ENCODE measurements around the gene RPS6KA4. TPM values are rescaled to one million over a fixed set of nuclear protein-coding genes. Genes with fewer than 3 reads are reported as not detected.

The RPS6KA4 gene
- 5.7 TPM for polyA plus RNA-seq (2013, experiment 1 of 2)
- 5.0 TPM for polyA plus RNA-seq (2013, experiment 2 of 2)

- peak within 1 kb of the TSS; percentile 93 for H3K4me2 ChIP-seq (ENCODE audit: insufficient read depth, low read length, poor library complexity, severe bottlenecking)
- H3K27ac ChIP-seq (replicated peaks; ENCODE audit: low read length): no peak within 1 kb of the TSS
- peaks cover 28% of the 10 kb centered on the region in 2 donors for H3K4me1 ChIP-seq (ENCODE audit: control insufficient read depth in 2 of 2, insufficient read depth in 1 of 2, low read depth in 1 of 2, low read length in 2 of 2)
- peak within 1 kb of the TSS; percentile 99 for H3K9ac ChIP-seq (ENCODE audit: low read depth, low read length, poor library complexity)
- peak within 1 kb of the TSS; percentile 95 for H4K91ac ChIP-seq (ENCODE audit: low read depth, low read length, poor library complexity)
- H2AK5ac ChIP-seq (ENCODE audit: low read depth, low read length): peak within 1 kb of the TSS; percentile 98
- H3K4ac ChIP-seq (ENCODE audit: low read length): peak within 1 kb of the TSS; percentile 98
- H2BK15ac ChIP-seq (ENCODE audit: low read length): peak within 1 kb of the TSS; percentile 83
- H2BK120ac ChIP-seq (ENCODE audit: low read depth, low read length): peak within 1 kb of the TSS; percentile 98
- peak within 1 kb of the TSS; percentile 100 for H3K18ac ChIP-seq (ENCODE audit: low read length)
- peak within 1 kb of the TSS; percentile 94 for H3K14ac ChIP-seq (ENCODE audit: low read length)
- peak within 1 kb of the TSS; percentile 94 for H2BK5ac ChIP-seq (ENCODE audit: low read length)
- no peaks in the 10 kb centered on the region for H3K27me3 ChIP-seq (ENCODE audit: control insufficient read depth in 3 of 3, insufficient read depth in 3 of 3, low read depth in 1 of 3, low read length in 3 of 3)
- H2BK12ac ChIP-seq (ENCODE audit: low read length): peak within 1 kb of the TSS; percentile 97
- H3K23ac ChIP-seq (ENCODE audit: low read depth, low read length, poor library complexity): peak within 1 kb of the TSS; percentile 97
- DNase-seq (ENCODE audit: low spot score): peak; percentile 57
- peak within 1 kb of the TSS; percentile 90 to 96 for H3K4me3 ChIP-seq (ENCODE audit: low read length in 2 of 2)
- H3K9me3 ChIP-seq (replicated peaks in 1 of 2; ENCODE audit: control insufficient read depth in 2 of 2, insufficient read depth in 1 of 2, low read depth in 1 of 2, low read length in 2 of 2): no peaks in the 10 kb centered on the region
- no CpG with 5 or more reads among the region's 70 CpGs for WGBS, 2 donors (ENCODE audit: extremely low coverage in 2 of 2, insufficient read length in 2 of 2, insufficient replicate concordance in 1 of 2)
- peaks cover 7 to 38% of the 10 kb centered on the region in 2 donors for H3K36me3 ChIP-seq (replicated peaks in 1 of 2; ENCODE audit: control insufficient read depth in 2 of 2, insufficient read depth in 2 of 2, low read length in 2 of 2)
- peaks cover 6% of the 10 kb centered on the region for H3K79me1 ChIP-seq (ENCODE audit: low read depth, low read length)
- H4K8ac ChIP-seq (ENCODE audit: low read depth, low read length): peak within 1 kb of the TSS; percentile 72
- peak within 1 kb of the TSS; percentile 99 for H2AFZ ChIP-seq (ENCODE audit: low read length)
Observed at GRCh38 chr11:64358907-64359711, at the start of gene RPS6KA4. Gene RPS6KA4, plus strand, starts transcription at chr11:64359162. Its CDS starts 74 bp downstream, at chr11:64359236.

DNA sequence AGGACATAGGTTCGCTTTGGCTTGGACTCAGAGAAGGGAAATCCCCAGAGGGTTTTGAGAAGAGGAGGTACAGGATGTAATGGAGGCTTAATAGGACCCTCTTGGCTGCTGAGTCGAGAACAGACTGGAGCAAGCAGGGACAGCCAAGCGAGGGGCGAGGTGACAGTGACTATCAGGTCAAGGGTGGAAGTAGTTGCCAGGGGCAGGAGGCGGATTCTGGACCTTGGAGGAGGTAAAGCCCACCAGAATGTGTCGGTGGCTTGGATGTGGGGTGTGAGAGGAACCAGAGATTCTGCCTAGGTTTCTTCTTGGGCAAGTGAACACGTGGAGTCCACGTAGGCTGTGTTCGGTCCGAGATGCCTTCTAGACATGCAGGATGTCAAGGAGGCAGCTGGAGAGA, 46.0 kb upstream of the RPS6KA4 start:
- H3K18ac ChIP-seq (ENCODE audit: low read length): no peak overlapping the region
- H3K4me3 ChIP-seq (ENCODE audit: low read length in 2 of 2): no peak overlapping the region
- no peak overlapping the region for H3K27ac ChIP-seq (replicated peaks; ENCODE audit: low read length)

GRCh38 chr11:64313491-64314145, 45.3 kb upstream of the RPS6KA4 start:
- Histone ChIP-seq H3K23ac (ENCODE audit: low read depth, low read length, poor library complexity) (no peak overlapping the region), H3K4me3 (ENCODE audit: low read length in 2 of 2) (no peak overlapping the region), H2BK15ac (ENCODE audit: low read length) (no peak overlapping the region), H2BK12ac (ENCODE audit: low read length) (no peak overlapping the region), H3K36me3 (replicated peaks in 1 of 2; ENCODE audit: control insufficient read depth in 2 of 2, insufficient read depth in 2 of 2, low read length in 2 of 2) (peaks cover 12 to 27% of the 10 kb centered on the region in 2 donors), H3K9me3 (replicated peaks in 1 of 2; ENCODE audit: control insufficient read depth in 2 of 2, insufficient read depth in 1 of 2, low read depth in 1 of 2, low read length in 2 of 2) (peaks cover 0 to 2% of the 10 kb centered on the region in 2 donors), H3K79me1 (ENCODE audit: low read depth, low read length) (peaks cover 22% of the 10 kb centered on the region), H2AFZ (ENCODE audit: low read length) (no peak overlapping the region), H4K91ac (ENCODE audit: low read depth, low read length, poor library complexity) (no peak overlapping the region), H3K14ac (ENCODE audit: low read length) (no peak overlapping the region), H3K27me3 (ENCODE audit: control insufficient read depth in 3 of 3, insufficient read depth in 3 of 3, low read depth in 1 of 3, low read length in 3 of 3) (no peaks in the 10 kb centered on the region), H3K9ac (ENCODE audit: low read depth, low read length, poor library complexity) (no peak overlapping the region), H3K18ac (ENCODE audit: low read length) (no peak overlapping the region), H3K4me1 (ENCODE audit: control insufficient read depth in 2 of 2, insufficient read depth in 1 of 2, low read depth in 1 of 2, low read length in 2 of 2) (peaks cover 0 to 4% of the 10 kb centered on the region in 2 donors), H3K4ac (ENCODE audit: low read length) (no peak overlapping the region), H3K4me2 (ENCODE audit: insufficient read depth, low read length, poor library complexity, severe bottlenecking) (no peak overlapping the region), H4K8ac (ENCODE audit: low read depth, low read length) (no peak overlapping the region), H3K27ac (replicated peaks; ENCODE audit: low read length) (no peak overlapping the region), H2BK5ac (ENCODE audit: low read length) (no peak overlapping the region), H2AK5ac (ENCODE audit: low read depth, low read length) (no peak overlapping the region), H2BK120ac (ENCODE audit: low read depth, low read length) (no peak overlapping the region)
- no CpG with 5 or more reads among the region's 18 CpGs for WGBS, 2 donors (ENCODE audit: extremely low coverage in 2 of 2, insufficient read length in 2 of 2, insufficient replicate concordance in 1 of 2)
- no peak for DNase-seq (ENCODE audit: low spot score)

More for the DNA sequence above, 46.0 kb upstream of the RPS6KA4 start:
- no CpG with 5 or more reads among the region's 10 CpGs for WGBS, 2 donors (ENCODE audit: extremely low coverage in 2 of 2, insufficient read length in 2 of 2, insufficient replicate concordance in 1 of 2)
- Histone ChIP-seq H3K14ac (ENCODE audit: low read length) (no peak overlapping the region), H2BK120ac (ENCODE audit: low read depth, low read length) (no peak overlapping the region), H3K27me3 (ENCODE audit: control insufficient read depth in 3 of 3, insufficient read depth in 3 of 3, low read depth in 1 of 3, low read length in 3 of 3) (no peaks in the 10 kb centered on the region), H4K8ac (ENCODE audit: low read depth, low read length) (no peak overlapping the region), H2AK5ac (ENCODE audit: low read depth, low read length) (no peak overlapping the region), H3K4me1 (ENCODE audit: control insufficient read depth in 2 of 2, insufficient read depth in 1 of 2, low read depth in 1 of 2, low read length in 2 of 2) (peaks cover 0 to 4% of the 10 kb centered on the region in 2 donors), H3K4ac (ENCODE audit: low read length) (no peak overlapping the region), H3K9ac (ENCODE audit: low read depth, low read length, poor library complexity) (no peak overlapping the region), H3K4me2 (ENCODE audit: insufficient read depth, low read length, poor library complexity, severe bottlenecking) (no peak overlapping the region), H4K91ac (ENCODE audit: low read depth, low read length, poor library complexity) (no peak overlapping the region), H3K79me1 (ENCODE audit: low read depth, low read length) (peaks cover 22% of the 10 kb centered on the region), H2BK15ac (ENCODE audit: low read length) (no peak overlapping the region), H3K9me3 (replicated peaks in 1 of 2; ENCODE audit: control insufficient read depth in 2 of 2, insufficient read depth in 1 of 2, low read depth in 1 of 2, low read length in 2 of 2) (peaks cover 0 to 2% of the 10 kb centered on the region in 2 donors), H2AFZ (ENCODE audit: low read length) (no peak overlapping the region), H2BK12ac (ENCODE audit: low read length) (no peak overlapping the region), H3K23ac (ENCODE audit: low read depth, low read length, poor library complexity) (no peak overlapping the region), H2BK5ac (ENCODE audit: low read length) (no peak overlapping the region), H3K36me3 (replicated peaks in 1 of 2; ENCODE audit: control insufficient read depth in 2 of 2, insufficient read depth in 2 of 2, low read length in 2 of 2) (peaks cover 12 to 27% of the 10 kb centered on the region in 2 donors)
- DNase-seq (ENCODE audit: low spot score): no peak

Measured in neuronal stem cell (in vitro differentiated cells).